MM.1S (cell line): ENCODE measurements around the gene AQR.

Experiments used
- EZH2 ChIP-seq: fragments of 300-600 bp; sonication (generic); optimal IDR thresholded peaks from 2 replicates; pipeline ENCODE3; 2017; ENCODE audit warnings: low read depth, mild to moderate bottlenecking, antibody characterized with exemption, low read length, mixed read lengths
- TF ChIP-seq, protein P1 (sequence below): fragments of 300-600 bp; sonication (generic); IDR thresholded peaks from 2 replicates; pipeline ENCODE4 v1.5.1; 2016; ENCODE audit warnings: antibody characterized with exemption, low read length, mixed read lengths

- TF ChIP-seq, protein P1, sequence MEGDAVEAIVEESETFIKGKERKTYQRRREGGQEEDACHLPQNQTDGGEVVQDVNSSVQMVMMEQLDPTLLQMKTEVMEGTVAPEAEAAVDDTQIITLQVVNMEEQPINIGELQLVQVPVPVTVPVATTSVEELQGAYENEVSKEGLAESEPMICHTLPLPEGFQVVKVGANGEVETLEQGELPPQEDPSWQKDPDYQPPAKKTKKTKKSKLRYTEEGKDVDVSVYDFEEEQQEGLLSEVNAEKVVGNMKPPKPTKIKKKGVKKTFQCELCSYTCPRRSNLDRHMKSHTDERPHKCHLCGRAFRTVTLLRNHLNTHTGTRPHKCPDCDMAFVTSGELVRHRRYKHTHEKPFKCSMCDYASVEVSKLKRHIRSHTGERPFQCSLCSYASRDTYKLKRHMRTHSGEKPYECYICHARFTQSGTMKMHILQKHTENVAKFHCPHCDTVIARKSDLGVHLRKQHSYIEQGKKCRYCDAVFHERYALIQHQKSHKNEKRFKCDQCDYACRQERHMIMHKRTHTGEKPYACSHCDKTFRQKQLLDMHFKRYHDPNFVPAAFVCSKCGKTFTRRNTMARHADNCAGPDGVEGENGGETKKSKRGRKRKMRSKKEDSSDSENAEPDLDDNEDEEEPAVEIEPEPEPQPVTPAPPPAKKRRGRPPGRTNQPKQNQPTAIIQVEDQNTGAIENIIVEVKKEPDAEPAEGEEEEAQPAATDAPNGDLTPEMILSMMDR = no peak
- no peak for TF ChIP-seq EZH2
These were observed 15.7 kb downstream of the AQR start for GRCh38 chr15:34953851-34954250.
